Large intestine (tissue), 3 donors: ENCODE data around the gene LRIG3. TPM values are rescaled to one million over a fixed set of nuclear protein-coding genes. Genes with fewer than 3 reads are reported as not detected.

Experiments used
- DNase-seq, 2 donors: peaks; one replicate each; pipeline versions ENCODE4 v3.0.0 to v3.0.0-alpha.2; 2013
- H3K27ac ChIP-seq: one replicate; pipeline ENCODE4 v1.5.1; 2013; ENCODE audit warnings: low read length
- H3K27me3 ChIP-seq: 2 replicates; pipeline ENCODE4 v1.6.1; 2013; ENCODE audit warnings: low read length; ENCODE audit not compliant: control insufficient read depth, insufficient read depth
- H3K36me3 ChIP-seq: 2 replicates; pipeline ENCODE4 v1.6.1; 2013; ENCODE audit warnings: low read length; ENCODE audit not compliant: control insufficient read depth, insufficient read depth
- H3K4me1 ChIP-seq: one replicate; pipeline ENCODE4 v1.6.1; 2013; ENCODE audit warnings: low read length; ENCODE audit not compliant: control insufficient read depth, insufficient read depth
- H3K4me3 ChIP-seq: one replicate; pipeline ENCODE4 v1.5.1; 2013; ENCODE audit warnings: low read length
- H3K9me3 ChIP-seq: one replicate; pipeline ENCODE4 v1.6.1; 2013; ENCODE audit warnings: mild to moderate bottlenecking, low read depth, low read length, moderate library complexity; ENCODE audit not compliant: control insufficient read depth
- WGBS: methylation state at CpG from one replicate; pipeline ENCODE4 v1.1.5; 2013; ENCODE audit warnings: low lambda C conversion rate; ENCODE audit not compliant: insufficient coverage; 5-methylcytosine and 5-hydroxymethylcytosine counted together
- polyA plus RNA-seq: library from polyadenylated mRNA; unstranded; fragments of 120-200 nt; gene quantifications from one replicate; pipeline ENCODE4 v1.2.1, GENCODE V29; 2013

The LRIG3 gene
- polyA plus RNA-seq, 1 donor = 38.9 TPM

GRCh38 chr12:58920961-58921861 lies 907 bp upstream of the LRIG3 start:
- Histone ChIP-seq H3K4me1 (peaks cover 36% of the 10 kb centered on the region), H3K27ac (peak overlapping the region; percentile 95), H3K27me3 (no peaks in the 10 kb centered on the region), H3K4me3 (peak overlapping the region; percentile 88), H3K36me3 (no peaks in the 10 kb centered on the region), H3K9me3 (no peaks in the 10 kb centered on the region)
- WGBS = 14% methylated on average over 6 of the region's 15 CpGs
- DNase-seq = peak; percentile 90 to 96

GRCh38 chr12:58919231-58920101 lies 838 bp downstream of the LRIG3 start:
- Histone ChIP-seq H3K4me3 (peak overlapping the region; percentile 88), H3K36me3 (no peaks in the 10 kb centered on the region), H3K9me3 (no peaks in the 10 kb centered on the region), H3K27ac (peak overlapping the region; percentile 95), H3K27me3 (no peaks in the 10 kb centered on the region), H3K4me1 (peaks cover 31% of the 10 kb centered on the region)
- no CpG with 5 or more reads among the region's 50 CpGs for WGBS
- DNase-seq = peak in 1 of 2 donors; percentile 84

DNA sequence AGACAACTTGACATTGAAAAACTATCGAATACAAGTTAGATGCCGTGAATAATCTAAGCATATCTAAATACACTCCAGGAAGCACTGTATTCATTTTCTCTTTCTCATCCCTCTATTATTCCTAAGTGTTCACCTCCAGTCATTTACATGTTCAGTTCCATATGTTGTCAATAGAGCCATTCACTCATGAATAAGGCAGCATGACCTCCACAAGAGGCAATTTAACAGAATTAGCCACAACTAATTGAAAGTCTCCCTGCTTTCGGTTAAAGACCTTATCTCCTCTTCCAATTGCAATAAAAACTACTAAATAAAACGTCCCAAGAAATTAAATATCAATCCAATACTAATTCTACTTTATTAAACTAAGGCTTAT lies 1.8 kb downstream of the LRIG3 start:
- WGBS = no CpG with 5 or more reads among the region's 4 CpGs
- H3K27ac ChIP-seq = peak overlapping the region; percentile 95
- H3K36me3 ChIP-seq = peaks cover 4% of the 10 kb centered on the region
- peaks cover 26% of the 10 kb centered on the region for H3K4me1 ChIP-seq
- H3K27me3 ChIP-seq = no peaks in the 10 kb centered on the region
- peak in 1 of 2 donors; percentile 59 for DNase-seq
- no peaks in the 10 kb centered on the region for H3K9me3 ChIP-seq
- H3K4me3 ChIP-seq = peak overlapping the region; percentile 88

- Histone ChIP-seq H3K4me3 (peak overlapping the region; percentile 88), H3K9me3 (no peaks in the 10 kb centered on the region), H3K4me1 (peaks cover 20% of the 10 kb centered on the region), H3K27ac (peak overlapping the region; percentile 95), H3K36me3 (peaks cover 7% of the 10 kb centered on the region), H3K27me3 (no peaks in the 10 kb centered on the region)
- WGBS = 0% methylated on average over 2 of the region's 5 CpGs
- peak in 1 of 2 donors; percentile 50 for DNase-seq
These were observed 2.4 kb downstream of the LRIG3 start for GRCh38 chr12:58917699-58918468.

DNA sequence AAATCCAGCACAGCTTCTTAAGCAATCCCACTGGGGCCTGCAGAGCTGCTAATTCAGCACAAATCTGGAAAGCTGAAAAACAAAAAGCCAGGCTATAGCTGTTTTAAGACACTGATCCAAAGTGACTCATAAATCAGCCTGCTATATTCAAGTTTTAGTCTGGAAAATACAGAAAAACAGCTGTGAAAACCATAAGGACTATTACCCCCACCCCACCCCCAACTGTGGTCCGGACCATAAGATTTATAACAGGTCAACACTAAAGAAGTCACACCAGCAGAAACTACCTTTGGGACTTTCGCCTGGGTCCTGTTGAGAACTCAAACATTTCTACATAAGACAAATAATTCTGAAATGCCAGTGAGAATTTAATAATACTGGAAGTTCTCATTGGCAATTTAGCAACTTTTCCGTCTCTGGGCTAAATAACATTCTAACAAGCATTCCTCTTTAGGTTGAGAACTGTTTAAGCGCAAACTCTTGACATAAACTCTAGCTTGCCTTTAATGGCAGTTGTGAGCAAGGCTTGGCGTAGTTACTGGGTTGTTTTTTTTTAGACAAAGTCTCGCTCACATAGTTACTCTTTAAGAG lies 3.3 kb downstream of the LRIG3 start:
- H3K36me3 ChIP-seq = peaks cover 9% of the 10 kb centered on the region
- H3K27me3 ChIP-seq = no peaks in the 10 kb centered on the region
- H3K27ac ChIP-seq = peak overlapping the region; percentile 95
- no peaks in the 10 kb centered on the region for H3K9me3 ChIP-seq
- 0% methylated on average over 1 of the region's 6 CpGs for WGBS
- peak in 1 of 2 donors; percentile 79 for DNase-seq
- peak overlapping the region; percentile 88 for H3K4me3 ChIP-seq
- peaks cover 13% of the 10 kb centered on the region for H3K4me1 ChIP-seq

DNA sequence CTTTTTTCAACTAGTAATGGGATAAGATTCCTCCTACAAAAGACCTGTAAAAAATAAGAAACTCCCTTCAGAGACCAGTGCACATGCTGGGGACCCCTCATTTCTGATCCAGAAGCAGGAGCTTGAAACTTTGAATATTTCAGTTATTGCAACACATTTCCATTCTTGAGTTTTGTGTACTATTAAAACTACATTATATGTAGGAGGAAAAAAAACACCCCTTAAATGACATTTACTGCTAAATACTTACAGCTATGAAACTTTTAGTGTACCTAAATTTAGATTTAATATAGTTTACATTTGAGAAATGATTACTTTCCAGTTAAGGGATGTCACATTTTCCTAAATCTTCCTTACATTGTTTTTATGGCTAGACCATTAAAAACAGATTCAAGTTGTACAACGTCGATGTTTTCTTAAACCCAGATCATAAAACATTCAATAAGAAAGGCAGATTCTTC lies 4.1 kb downstream of the LRIG3 start:
- H3K27me3 ChIP-seq = no peaks in the 10 kb centered on the region
- peak overlapping the region; percentile 88 for H3K4me3 ChIP-seq
- WGBS = 0% methylated on average over 1 of the region's 2 CpGs
- no peaks in the 10 kb centered on the region for H3K9me3 ChIP-seq
- H3K36me3 ChIP-seq = peaks cover 11% of the 10 kb centered on the region
- H3K4me1 ChIP-seq = peaks cover 10% of the 10 kb centered on the region
- H3K27ac ChIP-seq = peak overlapping the region; percentile 95
- DNase-seq = peak in 1 of 2 donors; percentile 32

GRCh38 chr12:58915634-58916033 lies 4.7 kb downstream of the LRIG3 start:
- Histone ChIP-seq H3K9me3 (no peaks in the 10 kb centered on the region), H3K4me3 (peak overlapping the region; percentile 88), H3K27me3 (no peaks in the 10 kb centered on the region), H3K27ac (peak overlapping the region; percentile 95), H3K4me1 (peaks cover 10% of the 10 kb centered on the region), H3K36me3 (peaks cover 13% of the 10 kb centered on the region)
- WGBS = no CpG with 5 or more reads among the region's 4 CpGs
- DNase-seq = peak in 1 of 2 donors; percentile 80

GRCh38 chr12:58915037-58915436 lies 5.3 kb downstream of the LRIG3 start:
- no peaks in the 10 kb centered on the region for H3K27me3 ChIP-seq
- WGBS = 18% methylated on average over 2 of the region's 2 CpGs
- H3K4me3 ChIP-seq = peak overlapping the region; percentile 88
- H3K4me1 ChIP-seq = peaks cover 10% of the 10 kb centered on the region
- DNase-seq = no peak
- H3K36me3 ChIP-seq = peaks cover 15% of the 10 kb centered on the region
- no peaks in the 10 kb centered on the region for H3K9me3 ChIP-seq
- H3K27ac ChIP-seq = peak overlapping the region; percentile 95

GRCh38 chr12:58914457-58914856 lies 5.8 kb downstream of the LRIG3 start:
- Histone ChIP-seq H3K4me3 (no peak overlapping the region), H3K9me3 (no peaks in the 10 kb centered on the region), H3K36me3 (peaks cover 19% of the 10 kb centered on the region), H3K27ac (peak overlapping the region; percentile 95), H3K4me1 (peaks cover 10% of the 10 kb centered on the region), H3K27me3 (no peaks in the 10 kb centered on the region)
- WGBS = 50% methylated on average over 1 of the region's 2 CpGs
- DNase-seq = peak in 1 of 2 donors; percentile 28
